HEK293 (cell line): ENCODE measurements around the gene PLCB1.

ENCODE experiments used
- CTCF ChIP-seq: fragments of 450-650 bp; formaldehyde crosslinking; IDR thresholded peaks from 2 replicates; pipeline ENCODE4 v1.5.1; 2016; ENCODE audit warnings: missing biosample characterization, missing genetic modification characterization
- ZBTB17 ChIP-seq: fragments of 450-650 bp; formaldehyde crosslinking; IDR thresholded peaks from 2 replicates; pipeline ENCODE4 v1.5.1; 2016; ENCODE audit warnings: missing biosample characterization, missing genetic modification characterization
- ZBTB8A ChIP-seq: fragments of 450-650 bp; formaldehyde crosslinking; IDR thresholded peaks from 2 replicates; pipeline ENCODE4 v1.5.1; 2016; ENCODE audit warnings: missing biosample characterization, missing genetic modification characterization
- ZNF48 ChIP-seq: fragments of 450-650 bp; formaldehyde crosslinking; IDR thresholded peaks from 2 replicates; pipeline ENCODE4 v1.5.1; 2016; ENCODE audit warnings: missing biosample characterization, missing genetic modification characterization
- ZNF521 ChIP-seq: fragments of 450-650 bp; formaldehyde crosslinking; IDR thresholded peaks from 2 replicates; pipeline ENCODE4 v1.5.1; 2017; ENCODE audit warnings: missing biosample characterization, mild to moderate bottlenecking, missing genetic modification characterization

GRCh38 chr20:8700756-8701155 lies 568.7 kb downstream of the PLCB1 start:
- no peak for TF ChIP-seq ZNF521 (tag by site-specific recombination)
- no peak for TF ChIP-seq CTCF (tag by site-specific recombination)
- TF ChIP-seq ZNF48 (tag by site-specific recombination), result no peak
- TF ChIP-seq ZBTB8A, result no peak
- TF ChIP-seq ZBTB17 (tag by site-specific recombination), result no peak
